Esophagus squamous epithelium (tissue), 4 donors: ENCODE measurements around the gene NEMF.

ENCODE experiments used
- CTCF ChIP-seq, 6 experiments: fragments of 450-650 bp in 4 of 6; fragments of 200-600 bp in 2 of 6; sonication (generic) in 2 of 6; IDR thresholded peaks; one replicate each; pipeline ENCODE4 v1.5.1; 2016 to 2019; ENCODE audit warnings: antibody characterized with exemption in 6 of 6, mild to moderate bottlenecking in 4 of 6, moderate library complexity in 4 of 6
- POLR2A ChIP-seq, 4 donors: fragments of 450-650 bp; IDR thresholded peaks; one replicate each; pipeline ENCODE4 v1.6.1; 2017; ENCODE audit warnings: antibody characterized with exemption in 4 of 4, mild to moderate bottlenecking in 4 of 4, moderate library complexity in 3 of 4

GRCh38 chr14:49892636-49893308, 40.2 kb upstream of the NEMF start, which contains the start of gene ARF6:
- peak in 2 of 6 experiments; percentile 16 to 66 for TF ChIP-seq CTCF (IDR thresholded peaks at IDR 0.05)
- TF ChIP-seq POLR2A (IDR thresholded peaks at IDR 0.05), result peak in 3 of 4 donors; percentile 97 to 99 (median 98)
